ENCODE measurements around the gene RIMS1. TPM values are rescaled to one million over a fixed set of nuclear protein-coding genes. Genes with fewer than 3 reads are reported as not detected.

RIMS1 gene
- total and polyA plus RNA-seq, 2 of the 13 experiments (the other 11 are each of a cell fraction or from before 2014, with no cell fraction given): not detected

DNA sequence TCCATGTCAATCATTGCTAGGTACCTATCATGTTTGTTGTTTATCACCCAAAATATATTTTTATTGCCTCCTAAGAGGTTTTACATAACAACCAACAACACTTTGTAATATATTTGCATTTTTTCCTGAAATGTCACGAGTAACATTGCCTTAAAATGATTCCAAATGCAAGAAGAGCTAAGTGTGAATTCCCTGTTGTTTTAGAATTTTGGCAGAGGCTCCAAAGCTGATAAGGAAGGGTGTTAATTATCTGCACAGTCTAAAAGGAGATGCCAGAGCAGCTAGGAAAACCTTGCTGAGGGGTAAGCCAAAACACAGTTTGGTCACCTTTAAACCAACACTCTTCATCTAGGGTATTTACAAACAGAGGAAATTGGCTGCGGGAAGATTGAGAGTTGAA lies 533.6 kb downstream of the RIMS1 start:
- no peak overlapping the region for H2AFZ ChIP-seq (ENCODE audit: low read length)
- no peaks in the 10 kb centered on the region for H3K9me3 ChIP-seq (ENCODE audit: low read length)
- TF ChIP-seq MAZ (IDR thresholded peaks at IDR 0.05; ENCODE audit: borderline replicate concordance, low read depth, low read length) (no peak), MAZ (CRISPR knock-in tag; IDR thresholded peaks at IDR 0.05; ENCODE audit: low read depth) (no peak), ZBTB21 (CRISPR knock-in tag; IDR thresholded peaks at IDR 0.05) (no peak), ZNF460 (CRISPR knock-in tag; IDR thresholded peaks at IDR 0.05; ENCODE audit: borderline replicate concordance) (no peak), HOXA7 (CRISPR knock-in tag; IDR thresholded peaks at IDR 0.05) (no peak), WIZ (CRISPR knock-in tag; IDR thresholded peaks at IDR 0.05) (no peak), ZFP82 (CRISPR knock-in tag; IDR thresholded peaks at IDR 0.05; ENCODE audit: borderline replicate concordance) (no peak), DBP (CRISPR knock-in tag; IDR thresholded peaks at IDR 0.05; ENCODE audit: not compliant biosample characterization) (no peak), ONECUT2 (CRISPR knock-in tag; IDR thresholded peaks at IDR 0.05) (no peak), ZBTB42 (CRISPR knock-in tag; IDR thresholded peaks at IDR 0.05) (no peak), PATZ1 (CRISPR knock-in tag; IDR thresholded peaks at IDR 0.05) (no peak), TGIF2 (CRISPR knock-in tag; IDR thresholded peaks at IDR 0.05) (no peak), ZNF138 (CRISPR knock-in tag; IDR thresholded peaks at IDR 0.05; ENCODE audit: low read depth) (no peak)
- no peaks in the 10 kb centered on the region for H4K20me1 ChIP-seq (ENCODE audit: insufficient read depth, low read length)
- ChIA-PET CTCF (ENCODE audit: low intra/inter-chr PET ratio, low total read pairs) (no interaction called here), POLR2A (no interaction called here)
- no peak for FAIRE-seq
- BruUV-seq (replicated peaks): no TSS peak
- intact Hi-C loops (cut with micrococcal nuclease; ENCODE audit: unreplicated experiment): no loop called here
- no peak for ATAC-seq
- H3K4me3 ChIP-seq (replicated peaks in 1 of 3; ENCODE audit: insufficient read depth in 1 of 3, low read depth in 2 of 3, low read length in 3 of 3): no peak overlapping the region
- no peaks in the 10 kb centered on the region for H3K27me3 ChIP-seq (ENCODE audit: control insufficient read depth in 1 of 2, insufficient read depth in 2 of 2, low read length in 2 of 2)
- DNase-seq (ENCODE audit: low spot score): no peak
- H3K36me3 ChIP-seq (replicated peaks in 1 of 2; ENCODE audit: control insufficient read depth in 1 of 2, insufficient read depth in 2 of 2, low read length in 2 of 2): no peaks in the 10 kb centered on the region
- no peaks in the 10 kb centered on the region for H3K4me1 ChIP-seq (ENCODE audit: insufficient read depth, low read length)
- no peak overlapping the region for H3K4me2 ChIP-seq (ENCODE audit: low read depth, low read length)
- no peaks in the 10 kb centered on the region for H3K79me2 ChIP-seq (ENCODE audit: insufficient read depth, low read length)
- H3K27ac ChIP-seq (ENCODE audit: extremely low read length, insufficient read depth, low read length): no peak overlapping the region
- in situ Hi-C loops (cut with HindIII; ENCODE audit: extremely low pct_ligation_motif_present, low pct_unique_long_range_greater_than_20kb): loop anchor here (10.0 kb wide), 2 partner anchors 165 to 715 kb away; no protein-coding TSS in a partner anchor
- no peak overlapping the region for H3K9ac ChIP-seq (ENCODE audit: insufficient read depth, low read depth, low read length)
- WGBS (ENCODE audit: low lambda C conversion rate): 5% methylated on average over 2 of the region's 2 CpGs

All from HepG2 (cell line).